ENCODE results near the gene SYCN. TPM values are rescaled to one million over a fixed set of nuclear protein-coding genes. Genes with fewer than 3 reads are reported as not detected.

SYCN gene, protein sequence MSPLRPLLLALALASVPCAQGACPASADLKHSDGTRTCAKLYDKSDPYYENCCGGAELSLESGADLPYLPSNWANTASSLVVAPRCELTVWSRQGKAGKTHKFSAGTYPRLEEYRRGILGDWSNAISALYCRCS
- not detected for total RNA-seq

DNA sequence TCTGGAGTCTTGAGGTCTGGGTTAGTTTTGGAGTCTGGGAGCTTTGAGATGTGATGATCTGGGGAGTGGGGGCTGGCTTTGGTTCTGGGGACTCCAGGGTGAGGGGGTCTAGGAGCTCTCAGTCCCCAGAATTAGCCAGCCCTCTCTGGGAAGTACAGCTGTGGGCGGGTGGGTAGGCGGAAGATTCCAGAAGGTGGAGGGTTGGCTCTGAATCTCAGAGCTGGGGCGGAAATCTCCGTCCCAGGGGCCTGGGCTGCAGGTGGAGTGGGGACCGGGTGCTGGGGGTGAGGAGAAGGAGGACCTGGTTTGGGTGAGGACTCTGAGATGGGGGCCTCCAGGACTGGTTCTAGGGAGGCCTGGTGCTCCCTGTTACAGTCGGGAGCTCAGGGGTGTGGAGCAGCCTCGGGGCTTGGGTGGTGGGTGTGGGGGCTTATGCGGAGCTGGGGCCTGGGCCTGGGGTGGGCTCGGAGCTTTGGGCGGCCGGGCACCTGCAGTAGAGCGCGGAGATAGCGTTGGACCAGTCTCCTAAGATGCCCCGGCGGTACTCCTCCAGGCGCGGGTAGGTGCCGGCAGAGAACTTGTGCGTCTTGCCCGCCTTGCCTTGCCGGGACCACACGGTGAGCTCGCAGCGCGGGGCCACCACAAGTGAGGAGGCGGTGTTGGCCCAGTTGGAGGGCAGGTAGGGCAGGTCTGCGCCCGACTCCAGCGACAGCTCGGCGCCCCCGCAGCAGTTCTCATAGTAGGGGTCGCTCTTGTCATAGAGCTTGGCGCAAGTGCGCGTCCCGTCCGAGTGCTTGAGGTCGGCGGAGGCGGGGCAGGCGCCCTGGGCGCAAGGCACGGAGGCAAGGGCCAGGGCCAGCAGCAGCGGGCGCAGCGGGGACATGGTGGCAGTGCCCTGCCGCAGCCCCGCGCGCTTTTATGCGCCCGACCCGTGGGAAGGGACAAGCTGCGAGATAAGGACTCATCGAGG lies at the start of gene SYCN:
Gene SYCN (minus strand): TSS at position 892 of the 970 bp plus-strand sequence. CDS start 9 bp downstream, at position 883.
- intact Hi-C loops (cut with DNase I; ENCODE audit: low total_unique reads), result no loop called here
- WGBS, 2 donors, result 16 to 25% methylated on average over 36 to 53 of the region's 57 CpGs
- DNase-seq (ENCODE audit: low spot score in 2 of 2), result no peak
- no peak within 1 kb of the TSS for H3K4me3 ChIP-seq (ENCODE audit: low read depth, poor library complexity, severe bottlenecking)
- TF ChIP-seq, protein P1, sequence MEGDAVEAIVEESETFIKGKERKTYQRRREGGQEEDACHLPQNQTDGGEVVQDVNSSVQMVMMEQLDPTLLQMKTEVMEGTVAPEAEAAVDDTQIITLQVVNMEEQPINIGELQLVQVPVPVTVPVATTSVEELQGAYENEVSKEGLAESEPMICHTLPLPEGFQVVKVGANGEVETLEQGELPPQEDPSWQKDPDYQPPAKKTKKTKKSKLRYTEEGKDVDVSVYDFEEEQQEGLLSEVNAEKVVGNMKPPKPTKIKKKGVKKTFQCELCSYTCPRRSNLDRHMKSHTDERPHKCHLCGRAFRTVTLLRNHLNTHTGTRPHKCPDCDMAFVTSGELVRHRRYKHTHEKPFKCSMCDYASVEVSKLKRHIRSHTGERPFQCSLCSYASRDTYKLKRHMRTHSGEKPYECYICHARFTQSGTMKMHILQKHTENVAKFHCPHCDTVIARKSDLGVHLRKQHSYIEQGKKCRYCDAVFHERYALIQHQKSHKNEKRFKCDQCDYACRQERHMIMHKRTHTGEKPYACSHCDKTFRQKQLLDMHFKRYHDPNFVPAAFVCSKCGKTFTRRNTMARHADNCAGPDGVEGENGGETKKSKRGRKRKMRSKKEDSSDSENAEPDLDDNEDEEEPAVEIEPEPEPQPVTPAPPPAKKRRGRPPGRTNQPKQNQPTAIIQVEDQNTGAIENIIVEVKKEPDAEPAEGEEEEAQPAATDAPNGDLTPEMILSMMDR (IDR thresholded peaks at IDR 0.05), result no peak
- no peak for TF ChIP-seq POLR2A (IDR thresholded peaks at IDR 0.05)

DNA sequence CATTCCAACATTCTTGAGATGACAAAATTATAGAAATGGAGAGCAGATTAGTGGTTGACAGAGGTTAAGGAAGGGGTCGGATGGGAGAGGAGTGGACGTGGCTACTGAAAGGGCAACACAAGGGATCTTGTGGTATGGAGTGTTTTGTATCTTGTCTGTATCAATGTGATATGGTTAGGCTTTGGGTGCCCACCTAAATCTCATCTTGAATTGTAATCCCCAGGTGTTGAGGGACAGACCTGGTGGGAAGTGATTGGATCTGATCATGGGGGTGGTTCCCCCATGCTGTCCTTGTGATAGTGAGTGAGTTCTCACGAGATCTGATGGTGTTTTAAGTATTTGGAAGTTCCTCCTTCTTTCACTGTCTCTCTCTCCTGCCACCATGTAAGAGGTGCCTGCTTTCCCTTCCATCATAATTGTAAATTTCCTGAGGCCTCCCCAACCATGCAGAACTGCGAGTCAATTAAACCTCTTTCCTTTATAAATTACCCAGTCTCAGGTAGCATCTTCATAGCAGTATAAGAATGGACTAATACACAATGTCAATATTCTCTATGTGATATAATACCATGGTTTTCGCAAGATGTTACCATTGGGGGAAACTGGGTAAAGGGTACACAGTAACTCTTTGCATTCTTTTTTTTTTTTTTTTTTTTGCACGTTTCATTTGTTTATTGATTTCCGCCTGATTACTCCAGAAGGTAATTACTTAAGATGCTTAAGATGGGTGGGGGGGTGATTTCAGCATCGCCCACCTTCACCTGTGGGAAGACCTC lies 49.5 kb upstream of the SYCN start:
- no peak for DNase-seq (ENCODE audit: low spot score in 2 of 2)
- no peak overlapping the region for H3K4me3 ChIP-seq (ENCODE audit: low read depth, poor library complexity, severe bottlenecking)
- no peak for TF ChIP-seq POLR2A (IDR thresholded peaks at IDR 0.05)
- TF ChIP-seq, protein P1 (IDR thresholded peaks at IDR 0.05), result no peak
- intact Hi-C loops (cut with DNase I; ENCODE audit: low total_unique reads), result no loop called here
- WGBS, 2 donors, result 82 to 90% methylated on average over 8 of the region's 8 CpGs

DNA sequence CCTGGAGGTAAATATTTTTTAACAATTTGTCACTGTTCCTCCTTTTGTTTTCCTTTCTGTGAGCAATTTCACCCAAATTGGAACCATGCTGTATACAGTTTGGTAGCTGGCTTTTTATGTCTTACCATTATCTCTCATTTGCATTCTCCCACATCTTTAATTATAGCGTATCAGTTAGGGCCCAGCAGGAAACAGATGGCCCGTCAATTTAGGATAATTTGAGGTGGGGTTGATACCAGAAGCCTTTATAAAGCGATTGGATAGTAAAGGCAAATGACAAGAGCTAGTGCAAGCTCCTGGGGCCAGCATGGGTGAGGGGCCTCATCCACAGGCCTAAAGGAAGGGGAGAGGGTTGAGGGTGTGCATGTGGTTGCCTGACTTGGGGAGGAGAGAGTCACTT lies 48.4 kb upstream of the SYCN start:
- 52 to 70% methylated on average over 3 of the region's 3 CpGs for WGBS, 2 donors
- TF ChIP-seq POLR2A (IDR thresholded peaks at IDR 0.05), result no peak
- TF ChIP-seq, protein P1 (IDR thresholded peaks at IDR 0.05), result no peak
- DNase-seq (ENCODE audit: low spot score in 2 of 2), result no peak
- H3K4me3 ChIP-seq (ENCODE audit: low read depth, poor library complexity, severe bottlenecking), result no peak overlapping the region
- intact Hi-C loops (cut with DNase I; ENCODE audit: low total_unique reads), result no loop called here

DNA sequence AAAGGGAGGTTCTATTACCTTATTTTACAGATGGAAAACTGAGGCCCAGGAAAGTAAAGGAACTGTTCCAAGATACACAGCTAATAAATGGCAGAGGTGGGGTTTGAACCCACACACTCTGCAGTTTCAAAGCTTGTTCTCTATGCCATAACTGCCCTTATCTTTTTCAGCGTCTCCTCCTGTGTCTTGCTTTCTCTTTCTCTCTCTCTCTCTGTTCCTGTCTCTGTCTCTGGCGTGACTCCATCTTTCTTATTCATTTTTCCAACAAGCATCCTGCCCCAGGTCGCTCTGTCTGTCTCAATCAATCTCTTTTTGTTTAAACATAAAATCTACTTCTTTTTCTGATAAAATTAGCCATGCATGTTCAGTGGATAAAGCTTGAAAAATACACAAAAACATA lies 47.8 kb upstream of the SYCN start:
- no peak for DNase-seq (ENCODE audit: low spot score in 2 of 2)
- no peak for TF ChIP-seq POLR2A (IDR thresholded peaks at IDR 0.05)
- TF ChIP-seq, protein P1 (IDR thresholded peaks at IDR 0.05), result no peak
- WGBS, 2 donors, result 64 to 74% methylated on average over 3 of the region's 3 CpGs
- intact Hi-C loops (cut with DNase I; ENCODE audit: low total_unique reads), result no loop called here
- no peak overlapping the region for H3K4me3 ChIP-seq (ENCODE audit: low read depth, poor library complexity, severe bottlenecking)

DNA sequence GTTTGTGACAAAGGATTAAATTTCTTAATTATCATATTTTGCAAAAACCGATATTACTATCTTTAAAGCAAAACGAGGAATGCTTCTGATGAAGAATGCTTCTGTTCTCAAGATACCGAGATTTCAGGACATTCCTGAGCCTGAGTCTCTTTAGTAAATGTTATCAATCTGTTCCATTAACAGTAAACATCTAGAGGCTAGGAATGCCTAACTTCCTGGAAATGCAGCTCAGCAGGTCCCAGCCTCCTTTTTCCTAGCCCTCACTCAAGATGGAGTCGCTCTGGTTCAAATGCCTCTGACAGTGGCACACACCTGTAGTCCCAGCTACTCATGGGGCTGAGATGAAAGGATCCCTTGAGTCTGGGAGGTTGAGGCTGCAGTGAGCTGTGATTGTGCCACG lies 47.0 kb upstream of the SYCN start:
- TF ChIP-seq, protein P1 (IDR thresholded peaks at IDR 0.05), result no peak
- TF ChIP-seq POLR2A (IDR thresholded peaks at IDR 0.05), result no peak
- intact Hi-C loops (cut with DNase I; ENCODE audit: low total_unique reads), result no loop called here
- no peak overlapping the region for H3K4me3 ChIP-seq (ENCODE audit: low read depth, poor library complexity, severe bottlenecking)
- DNase-seq (ENCODE audit: low spot score in 2 of 2), result no peak
- 87 to 92% methylated on average over 5 of the region's 5 CpGs for WGBS, 2 donors

Data from lower leg skin (tissue), 4 donors.